D721Med (cell line): ENCODE results near the gene UHRF2.
A peak's percentile ranks its signal among the peaks of the same experiment; 100 is the strongest.

Source experiments
- DNase-seq: peaks from one replicate; pipeline ENCODE4 v3.0.0; 2011; ENCODE audit warnings: low spot score; ENCODE audit not compliant: insufficient read length
- FAIRE-seq: peaks from 2 replicates; lab custom pipeline; 2011; peaks lifted over from hg19 to GRCh38; lab: Jason Lieb, UNC
- CTCF ChIP-seq: IDR thresholded peaks from 2 replicates; pipeline ENCODE4 v1.5.1; 2012; ENCODE audit warnings: mild to moderate bottlenecking, control low read depth; ENCODE audit not compliant: insufficient read depth; ENCODE audit errors: missing control alignments

UHRF2 gene

GRCh38 chr9:6431038-6431437 lies 18.0 kb downstream of the UHRF2 start:
- TF ChIP-seq CTCF = no peak

GRCh38 chr9:6433410-6433809 lies 20.4 kb downstream of the UHRF2 start:
- no peak for TF ChIP-seq CTCF
- DNase-seq (no peak), FAIRE-seq (peak; percentile 53)

More at GRCh38 chr9:6431038-6431437, 18.0 kb downstream of the UHRF2 start:
- DNase-seq (no peak), FAIRE-seq (peak; percentile 58)

- DNase-seq (no peak), FAIRE-seq (no peak)
- no peak for TF ChIP-seq CTCF
Measured at GRCh38 chr9:6439051-6439703, 26.2 kb downstream of the UHRF2 start.

GRCh38 chr9:6440405-6440804 lies 27.4 kb downstream of the UHRF2 start:
- DNase-seq = no peak
- TF ChIP-seq CTCF = no peak
- no peak for FAIRE-seq

GRCh38 chr9:6441269-6441668 lies 28.3 kb downstream of the UHRF2 start:
- FAIRE-seq (no peak), DNase-seq (no peak)
- TF ChIP-seq CTCF = no peak

GRCh38 chr9:6443661-6444060 lies 30.7 kb downstream of the UHRF2 start:
- FAIRE-seq (peak; percentile 73), DNase-seq (no peak)
- no peak for TF ChIP-seq CTCF

GRCh38 chr9:6444128-6444527 lies 31.1 kb downstream of the UHRF2 start:
- DNase-seq = no peak
- no peak for FAIRE-seq
- no peak for TF ChIP-seq CTCF
